ENCODE data around the gene DPF3. TPM values are rescaled to one million over a fixed set of nuclear protein-coding genes. Genes with fewer than 3 reads are reported as not detected.

Gene DPF3
- total and polyA plus RNA-seq, 11 donors: 13.5 to 53.8 (median 37.0) TPM

DNA sequence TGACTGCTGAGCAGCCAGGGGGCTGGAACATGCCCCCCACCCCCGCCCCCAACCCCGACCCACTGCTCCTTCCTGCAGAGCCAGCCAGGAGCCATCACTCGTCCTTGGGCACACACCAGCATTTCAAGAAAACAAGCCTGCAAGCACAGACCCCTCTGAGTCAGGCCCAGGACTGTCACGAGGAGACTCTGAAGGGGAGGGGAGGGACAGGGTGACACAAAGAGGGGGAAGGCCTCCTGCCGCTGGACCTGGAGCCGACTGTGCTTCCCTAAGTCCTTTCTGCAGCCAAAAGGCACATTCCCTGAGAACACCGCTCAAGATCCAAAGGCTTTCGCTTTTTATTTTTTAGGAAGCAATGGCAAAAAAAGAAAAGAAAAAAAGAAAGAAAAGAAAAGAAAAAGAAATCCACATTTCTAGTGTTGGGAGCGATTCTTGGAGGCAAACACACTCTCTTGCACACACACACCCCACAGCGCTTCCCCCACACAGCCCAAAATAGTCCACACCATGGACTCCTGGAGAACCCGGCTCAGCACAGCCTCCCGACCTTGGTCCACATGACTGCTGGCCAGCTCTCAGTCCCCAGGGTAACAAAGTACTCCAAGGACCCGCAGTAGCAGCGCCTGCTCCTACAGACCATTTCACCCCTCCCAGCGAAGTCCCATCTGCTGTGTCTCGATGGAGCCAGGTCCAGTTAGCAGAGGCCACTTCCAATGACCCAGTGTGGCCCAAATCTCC, 101.7 kb downstream of the DPF3 start:
- H3K36me3 ChIP-seq: no peaks in the 10 kb centered on the region
- 37 to 48% (median 41%) methylated on average over 15 to 16 of the region's 16 CpGs for WGBS, 4 donors
- H3K4me3 ChIP-seq: peak overlapping the region in 5 of 12 donors; percentile 11 to 34 (median 22)
- DNase-seq (peak; percentile 73 to 89 (median 74)), ATAC-seq (peak; percentile 83 to 92 (median 90))
- no peaks in the 10 kb centered on the region for H3K27me3 ChIP-seq
- intact Hi-C loops (cut with DNase I): no loop called here
- no peaks in the 10 kb centered on the region for H3K9me3 ChIP-seq
- peaks cover 0 to 73% (median 31%) of the 10 kb centered on the region in 12 donors for H3K4me1 ChIP-seq
- H3K27ac ChIP-seq: peak overlapping the region; percentile 2 to 87 (median 77)
- TF ChIP-seq POLR2A (IDR thresholded peaks at IDR 0.05) (no peak), CTCF (IDR thresholded peaks at IDR 0.05) (no peak)

GRCh38 chr14:72790887-72791566, 102.9 kb downstream of the DPF3 start:
- Histone ChIP-seq H3K27me3 (no peaks in the 10 kb centered on the region), H3K4me3 (no peak overlapping the region), H3K9me3 (no peaks in the 10 kb centered on the region), H3K4me1 (peaks cover 0 to 79% (median 31%) of the 10 kb centered on the region in 12 donors), H3K36me3 (no peaks in the 10 kb centered on the region), H3K27ac (peak overlapping the region; percentile 23 to 87 (median 77))
- intact Hi-C loops (cut with DNase I): no loop called here
- WGBS, 4 donors: 48 to 62% (median 54%) methylated on average over 10 of the region's 10 CpGs
- DNase-seq: peak in 4 of 5 donors; percentile 61 to 75 (median 69)
- TF ChIP-seq POLR2A (IDR thresholded peaks at IDR 0.05) (no peak), CTCF (IDR thresholded peaks at IDR 0.05) (no peak)
- ATAC-seq: peak; percentile 72 to 81 (median 74)

- DNase-seq (no peak), ATAC-seq (peak in 1 of 4 donors; percentile 17)
- peaks cover 0 to 71% (median 28%) of the 10 kb centered on the region in 12 donors for H3K4me1 ChIP-seq
- H3K36me3 ChIP-seq: no peaks in the 10 kb centered on the region
- intact Hi-C loops (cut with DNase I): loop anchor here in 1 of 10 donors (5.0 kb wide), 1 partner anchor 87 kb away; no protein-coding TSS in a partner anchor
- no peaks in the 10 kb centered on the region for H3K9me3 ChIP-seq
- no peaks in the 10 kb centered on the region for H3K27me3 ChIP-seq
- 63 to 74% (median 65%) methylated on average over 13 of the region's 13 CpGs for WGBS, 4 donors
- no peak for TF ChIP-seq CTCF (IDR thresholded peaks at IDR 0.05)
- no peak for TF ChIP-seq POLR2A (IDR thresholded peaks at IDR 0.05)
- H3K27ac ChIP-seq: peak overlapping the region in 7 of 12 donors; percentile 1 to 87 (median 77)
- no peak overlapping the region for H3K4me3 ChIP-seq
Observed at GRCh38 chr14:72788972-72789728, 104.8 kb downstream of the DPF3 start.

Data from heart left ventricle (tissue), 16 donors.